Uterine smooth muscle cell (primary cell): ENCODE results near the gene HOXC12. TPM values are rescaled to one million over a fixed set of nuclear protein-coding genes. Genes with fewer than 3 reads are reported as not detected.

Source experiments
- total RNA-seq: library from RNA; depleted of rRNA; stranded (reverse); fragments of >200 nt; gene quantifications from 2 replicates; pipeline ENCODE4 v1.2.3, GENCODE V29; 2014

HOXC12 gene, protein sequence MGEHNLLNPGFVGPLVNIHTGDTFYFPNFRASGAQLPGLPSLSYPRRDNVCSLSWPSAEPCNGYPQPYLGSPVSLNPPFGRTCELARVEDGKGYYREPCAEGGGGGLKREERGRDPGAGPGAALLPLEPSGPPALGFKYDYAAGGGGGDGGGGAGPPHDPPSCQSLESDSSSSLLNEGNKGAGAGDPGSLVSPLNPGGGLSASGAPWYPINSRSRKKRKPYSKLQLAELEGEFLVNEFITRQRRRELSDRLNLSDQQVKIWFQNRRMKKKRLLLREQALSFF
- total RNA-seq: not detected in 2 replicates

DNA sequence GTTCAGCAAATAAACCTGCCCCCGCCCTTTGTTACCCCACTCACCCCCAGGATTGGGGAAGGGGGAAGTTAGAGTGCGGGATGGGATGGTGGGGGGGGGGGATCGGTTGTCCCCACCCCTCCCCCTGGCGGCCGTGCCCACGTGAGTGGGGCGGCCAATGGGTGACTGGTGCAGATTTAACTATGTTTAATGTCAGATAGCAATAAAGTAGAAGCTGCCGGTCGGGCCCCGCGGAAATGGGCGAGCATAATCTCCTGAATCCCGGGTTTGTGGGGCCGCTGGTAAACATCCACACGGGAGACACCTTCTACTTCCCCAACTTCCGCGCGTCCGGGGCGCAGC is at the start of gene HOXC12:
Gene HOXC12, plus strand, starts transcription at position 210 of the 342 bp plus-strand sequence. Its CDS starts 27 bp downstream, at position 237.

DNA sequence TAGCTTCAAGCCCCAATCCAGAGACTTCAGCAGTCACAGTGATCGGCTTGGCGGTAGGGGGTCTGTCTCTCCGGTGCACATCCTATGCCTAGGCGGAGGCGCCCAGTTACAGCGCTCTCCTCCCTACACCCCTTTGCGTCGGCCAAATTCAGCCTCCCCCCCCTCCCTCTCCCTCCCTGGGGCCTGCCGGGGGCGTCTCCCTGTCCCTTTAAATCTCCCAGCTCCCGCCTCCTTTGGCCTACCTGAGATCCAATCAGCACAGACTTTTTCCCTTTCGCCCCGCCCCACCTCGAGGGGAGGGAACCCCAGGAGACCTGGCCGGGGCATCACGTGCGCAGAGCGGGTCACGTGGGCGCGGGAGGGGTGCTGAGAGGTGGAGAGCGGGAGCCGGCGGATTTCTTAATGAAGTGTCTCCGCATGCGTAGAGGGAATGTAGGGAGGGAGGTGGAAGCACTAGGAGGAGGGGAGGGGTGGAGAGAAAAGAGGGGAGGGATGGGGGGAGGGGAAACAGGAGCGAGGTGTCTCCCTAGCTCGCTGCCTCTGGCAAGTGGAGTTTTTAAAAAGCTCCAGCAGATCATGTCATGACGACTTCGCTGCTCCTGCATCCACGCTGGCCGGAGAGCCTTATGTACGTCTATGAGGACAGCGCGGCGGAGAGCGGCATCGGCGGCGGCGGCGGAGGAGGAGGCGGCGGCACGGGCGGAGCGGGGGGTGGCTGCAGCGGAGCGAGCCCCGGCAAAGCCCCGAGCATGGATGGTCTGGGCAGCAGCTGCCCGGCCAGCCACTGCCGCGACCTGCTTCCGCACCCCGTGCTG is 16.2 kb upstream of the HOXC12 start, which contains the start of gene HOXC13:
Gene HOXC13, plus strand, starts transcription at position 506 of the 815 bp plus-strand sequence. Its CDS starts 76 bp downstream, at position 582.

DNA sequence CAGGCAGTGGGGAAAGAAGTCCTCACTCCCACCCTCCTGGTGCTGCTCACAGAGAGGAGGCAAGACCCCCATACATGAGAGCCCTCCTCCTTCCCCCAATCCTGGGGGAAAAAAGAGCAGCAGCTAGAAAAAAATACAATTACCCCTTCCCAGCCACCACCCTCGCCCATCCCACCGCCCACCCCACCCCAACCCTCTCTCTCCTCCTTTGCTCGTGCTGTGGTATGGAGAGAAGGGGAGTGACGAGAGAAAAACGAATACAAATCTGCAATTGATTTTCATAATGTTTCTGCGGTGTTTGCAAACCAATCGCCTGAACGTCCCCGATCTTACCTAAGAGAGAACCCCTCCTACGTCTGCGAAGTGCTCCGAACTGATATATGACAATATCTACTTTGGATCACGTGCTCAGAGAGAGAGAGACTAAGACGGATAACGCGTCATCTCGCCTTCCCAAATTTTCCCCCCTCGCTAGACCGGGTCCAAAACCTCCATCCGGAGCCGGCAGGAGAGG is 18.1 kb downstream of the HOXC12 start, which contains the start of gene HOXC11:
Gene HOXC11, plus strand, starts transcription at position 405 of the 514 bp plus-strand sequence. CDS start 116 bp downstream, outside the sequence.

DNA sequence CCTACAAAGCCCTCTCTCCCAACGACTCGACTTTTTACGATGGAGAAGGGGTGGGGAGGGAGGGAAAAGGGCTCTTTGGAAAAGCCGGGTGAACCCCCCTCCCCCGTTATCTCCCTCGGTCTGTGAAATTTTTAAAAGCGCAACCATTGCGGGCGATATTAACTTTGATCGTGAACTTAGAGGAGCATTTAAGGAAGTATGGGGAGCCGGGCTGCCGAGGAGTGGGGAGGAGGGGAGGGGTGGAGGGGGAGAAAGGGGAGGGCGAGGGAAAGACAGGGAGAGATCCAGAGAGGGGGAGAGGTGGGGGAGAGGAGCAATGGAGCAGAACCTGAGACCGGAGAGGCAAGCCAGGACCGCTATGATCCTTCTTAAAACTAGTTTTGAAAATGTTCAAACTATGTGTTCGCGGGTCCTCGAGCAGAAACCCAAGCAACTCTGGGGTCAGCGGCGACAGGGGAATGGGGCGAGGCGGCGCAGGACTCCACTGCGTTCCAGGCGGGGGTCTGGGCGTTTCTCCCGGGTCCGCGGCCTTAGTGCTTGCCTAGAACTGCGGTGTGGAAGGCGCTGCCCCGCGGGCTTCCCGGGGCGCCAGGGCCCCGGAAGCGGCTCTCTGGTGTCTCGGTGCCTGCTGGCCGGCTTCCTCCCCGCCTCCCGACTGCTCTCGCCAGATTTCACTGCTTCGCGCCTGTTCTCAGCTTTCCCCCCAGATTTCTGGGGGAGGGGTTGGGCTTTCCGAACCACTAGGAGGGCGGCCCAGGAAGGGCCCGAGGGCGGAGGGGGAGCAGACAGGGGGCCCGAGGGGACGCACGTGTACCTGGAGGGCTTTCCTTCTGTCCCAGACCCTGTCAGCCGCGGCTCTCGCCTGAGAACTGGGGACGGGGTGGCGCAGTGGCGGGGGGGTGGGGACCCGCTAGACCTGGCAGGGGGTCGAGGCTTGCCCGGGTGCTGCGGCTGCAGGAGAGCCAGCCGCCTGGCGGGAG is 19.7 kb downstream of the HOXC12 start, which contains the start of gene HOTAIR:
Gene HOTAIR, minus strand, starts transcription at position 871 of the 980 bp plus-strand sequence.

DNA sequence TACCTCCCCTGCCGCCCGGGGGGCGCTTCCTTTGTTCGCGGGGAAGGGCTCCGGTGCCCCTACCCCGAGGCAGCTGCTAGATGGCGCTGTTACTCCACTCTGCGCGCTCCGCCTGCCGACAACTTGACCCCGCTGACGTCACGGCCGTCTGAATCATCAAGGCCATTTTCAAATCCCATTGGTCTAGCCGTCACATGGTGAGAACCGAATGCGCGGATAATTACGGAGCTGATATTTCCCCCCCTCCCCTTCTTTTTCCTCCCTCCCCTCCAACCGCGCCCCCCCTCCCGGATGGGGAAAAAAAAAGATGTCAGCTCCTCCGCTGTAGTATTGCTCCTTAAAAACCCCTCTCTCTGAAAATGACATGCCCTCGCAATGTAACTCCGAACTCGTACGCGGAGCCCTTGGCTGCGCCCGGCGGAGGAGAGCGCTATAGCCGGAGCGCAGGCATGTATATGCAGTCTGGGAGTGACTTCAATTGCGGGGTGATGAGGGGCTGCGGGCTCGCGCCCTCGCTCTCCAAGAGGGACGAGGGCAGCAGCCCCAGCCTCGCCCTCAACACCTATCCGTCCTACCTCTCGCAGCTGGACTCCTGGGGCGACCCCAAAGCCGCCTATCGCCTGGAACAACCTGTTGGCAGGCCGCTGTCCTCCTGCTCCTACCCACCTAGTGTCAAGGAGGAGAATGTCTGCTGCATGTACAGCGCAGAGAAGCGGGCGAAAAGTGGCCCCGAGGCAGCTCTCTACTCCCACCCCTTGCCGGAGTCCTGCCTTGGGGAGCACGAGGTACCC is 30.4 kb downstream of the HOXC12 start, which contains the start of gene HOXC10:
Gene HOXC10, plus strand, starts transcription at position 246 of the 791 bp plus-strand sequence. Its CDS starts 114 bp downstream, at position 360.

DNA sequence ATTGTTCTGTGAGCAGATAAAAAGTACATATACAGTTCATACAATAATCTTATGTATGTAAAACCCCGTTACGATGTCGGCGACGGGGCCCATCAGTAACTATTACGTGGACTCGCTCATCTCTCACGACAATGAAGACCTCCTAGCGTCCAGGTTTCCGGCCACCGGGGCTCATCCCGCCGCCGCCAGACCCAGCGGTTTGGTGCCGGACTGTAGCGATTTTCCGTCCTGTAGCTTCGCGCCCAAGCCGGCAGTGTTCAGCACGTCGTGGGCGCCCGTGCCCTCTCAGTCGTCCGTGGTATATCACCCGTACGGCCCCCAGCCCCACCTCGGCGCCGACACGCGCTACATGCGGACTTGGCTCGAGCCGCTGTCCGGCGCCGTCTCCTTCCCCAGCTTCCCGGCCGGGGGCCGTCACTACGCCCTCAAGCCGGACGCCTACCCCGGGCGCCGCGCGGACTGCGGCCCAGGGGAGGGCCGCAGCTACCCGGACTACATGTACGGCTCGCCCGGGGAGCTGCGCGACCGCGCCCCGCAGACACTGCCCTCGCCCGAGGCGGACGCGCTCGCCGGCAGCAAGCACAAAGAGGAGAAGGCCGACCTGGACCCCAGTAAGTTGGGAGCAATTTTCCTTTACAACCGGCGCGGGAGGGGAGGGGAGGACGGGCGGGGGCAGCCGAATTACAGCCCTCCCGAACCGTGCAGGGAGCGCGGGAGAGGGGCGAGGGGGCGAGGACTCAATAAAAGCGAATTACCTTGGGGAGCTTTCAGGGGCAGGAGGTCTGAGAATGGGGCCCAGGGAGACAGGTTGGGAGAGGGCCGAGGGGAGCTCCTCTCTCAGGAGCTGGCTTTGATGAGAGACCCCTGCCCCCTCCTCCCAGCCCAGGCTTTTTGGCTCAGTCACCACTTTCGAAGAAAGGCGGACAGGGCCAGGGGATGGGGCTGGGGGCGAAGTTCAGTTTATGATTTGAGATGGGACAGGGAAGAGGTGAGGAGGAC is 45.7 kb downstream of the HOXC12 start, which contains the start of gene HOXC9:
Gene HOXC9, plus strand, starts transcription at position 46 of the 999 bp plus-strand sequence. Its CDS starts 28 bp downstream, at position 74.

Other genes starting within 250 kb of the HOXC12 start
- gene CALCOCO1, start 227.5 kb upstream of the HOXC12 start, total RNA-seq: 62.5 and 105 TPM in 2 replicates
- gene CISTR, start 202.9 kb upstream of the HOXC12 start, total RNA-seq: 0.75 TPM in 1 of 2 replicates, not detected in the other
- gene HOXC13, start 16.1 kb upstream of the HOXC12 start, total RNA-seq: not detected in 2 replicates
- gene HOXC11, start 18.2 kb downstream of the HOXC12 start, total RNA-seq: not detected in 2 replicates
- gene HOTAIR, start 20.1 kb downstream of the HOXC12 start, total RNA-seq: under 0.01 TPM in 1 of 2 replicates, not detected in the other
- not detected in 2 replicates for gene HOXC10, start 30.2 kb downstream of the HOXC12 start, total RNA-seq
- gene HOXC9, start 45.3 kb downstream of the HOXC12 start, total RNA-seq: 0.11 TPM in 1 of 2 replicates, not detected in the other
- gene HOXC8, start 54.1 kb downstream of the HOXC12 start, total RNA-seq: not detected in 2 replicates
- 0.11 TPM in 1 of 2 replicates, not detected in the other for gene HOXC6, start 73.5 kb downstream of the HOXC12 start, total RNA-seq
- under 0.01 TPM in 1 of 2 replicates, not detected in the other for gene HOXC5, start 78.1 kb downstream of the HOXC12 start, total RNA-seq
- not detected in 2 replicates for gene HOXC4, start 98.9 kb downstream of the HOXC12 start, total RNA-seq
- 26.2 and 32.2 TPM in 2 replicates for gene SMUG1, start 234.1 kb downstream of the HOXC12 start, total RNA-seq